ENCODE results near the gene POGLUT3. TPM values are rescaled to one million over a fixed set of nuclear protein-coding genes. Genes with fewer than 3 reads are reported as not detected.

The POGLUT3 gene
- total RNA-seq, 2 experiments from 2014 or later: 12.4 to 14.2 TPM

DNA sequence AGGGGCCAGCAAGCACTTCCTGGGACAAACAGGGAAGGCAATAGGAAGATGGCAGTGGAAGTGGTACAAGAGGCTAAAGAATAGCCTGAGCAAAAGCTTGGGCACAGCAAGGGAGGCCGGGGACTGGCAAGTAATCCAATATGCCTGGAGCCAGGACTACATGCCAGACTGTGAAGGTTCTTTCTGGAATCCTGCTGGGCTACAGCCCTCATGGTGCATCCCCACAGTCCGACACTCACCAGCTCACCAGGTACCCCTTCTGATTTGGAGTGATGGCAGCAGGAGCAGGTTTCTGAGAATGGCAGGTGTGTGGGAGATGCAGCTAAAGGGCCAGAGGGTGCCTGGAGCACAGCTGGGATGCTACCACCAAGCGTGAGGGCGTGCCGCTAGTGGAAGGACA is 32.2 kb upstream of the POGLUT3 start:
- no peak overlapping the region for H3K27ac Mint-ChIP-seq
- intact Hi-C loops (cut with micrococcal nuclease): no loop called here
- H3K9me3 Mint-ChIP-seq: no peaks in the 10 kb centered on the region
- POLR2A ChIA-PET: interaction anchor here (1.1 kb wide), 1 partner anchor 8 kb away, joined by 4 read pairs; no protein-coding TSS in a partner anchor
- H3K4me3 Mint-ChIP-seq: no peak overlapping the region
- no peaks in the 10 kb centered on the region for H3K27me3 Mint-ChIP-seq
- ATAC-seq: no peak
- H3K36me3 Mint-ChIP-seq (ENCODE audit: low read depth): no peaks in the 10 kb centered on the region
- TF ChIP-seq, protein P1, sequence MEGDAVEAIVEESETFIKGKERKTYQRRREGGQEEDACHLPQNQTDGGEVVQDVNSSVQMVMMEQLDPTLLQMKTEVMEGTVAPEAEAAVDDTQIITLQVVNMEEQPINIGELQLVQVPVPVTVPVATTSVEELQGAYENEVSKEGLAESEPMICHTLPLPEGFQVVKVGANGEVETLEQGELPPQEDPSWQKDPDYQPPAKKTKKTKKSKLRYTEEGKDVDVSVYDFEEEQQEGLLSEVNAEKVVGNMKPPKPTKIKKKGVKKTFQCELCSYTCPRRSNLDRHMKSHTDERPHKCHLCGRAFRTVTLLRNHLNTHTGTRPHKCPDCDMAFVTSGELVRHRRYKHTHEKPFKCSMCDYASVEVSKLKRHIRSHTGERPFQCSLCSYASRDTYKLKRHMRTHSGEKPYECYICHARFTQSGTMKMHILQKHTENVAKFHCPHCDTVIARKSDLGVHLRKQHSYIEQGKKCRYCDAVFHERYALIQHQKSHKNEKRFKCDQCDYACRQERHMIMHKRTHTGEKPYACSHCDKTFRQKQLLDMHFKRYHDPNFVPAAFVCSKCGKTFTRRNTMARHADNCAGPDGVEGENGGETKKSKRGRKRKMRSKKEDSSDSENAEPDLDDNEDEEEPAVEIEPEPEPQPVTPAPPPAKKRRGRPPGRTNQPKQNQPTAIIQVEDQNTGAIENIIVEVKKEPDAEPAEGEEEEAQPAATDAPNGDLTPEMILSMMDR (IDR thresholded peaks at IDR 0.05): no peak
- no peak for DNase-seq
- CTCF ChIA-PET: no interaction called here
- H3K4me1 Mint-ChIP-seq (ENCODE audit: low read depth): no peaks in the 10 kb centered on the region

DNA sequence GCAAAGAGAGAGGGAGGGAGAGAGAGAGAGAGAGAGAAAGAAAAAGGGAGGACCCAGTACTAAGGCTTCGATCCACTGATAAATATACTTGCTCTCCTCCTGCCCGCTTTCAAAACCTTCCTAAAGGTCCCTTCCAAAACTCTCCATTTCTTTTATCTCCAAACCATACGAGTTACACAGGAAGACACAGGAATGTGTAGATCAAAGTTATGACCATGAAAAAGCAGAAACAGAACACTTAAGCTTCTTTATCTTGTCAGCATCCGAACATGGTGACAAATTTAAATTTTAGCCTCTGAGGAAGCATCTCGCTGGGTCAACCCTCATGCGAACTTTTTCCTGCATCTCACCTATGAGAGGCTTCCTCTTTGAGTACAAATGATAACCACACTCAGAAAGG is 29.2 kb upstream of the POGLUT3 start:
- H3K4me1 Mint-ChIP-seq (ENCODE audit: low read depth): no peaks in the 10 kb centered on the region
- ATAC-seq: no peak
- POLR2A ChIA-PET: interaction anchor here (1.0 kb wide), 1 partner anchor 20 kb away, joined by 3 read pairs; no protein-coding TSS in a partner anchor

DNA sequence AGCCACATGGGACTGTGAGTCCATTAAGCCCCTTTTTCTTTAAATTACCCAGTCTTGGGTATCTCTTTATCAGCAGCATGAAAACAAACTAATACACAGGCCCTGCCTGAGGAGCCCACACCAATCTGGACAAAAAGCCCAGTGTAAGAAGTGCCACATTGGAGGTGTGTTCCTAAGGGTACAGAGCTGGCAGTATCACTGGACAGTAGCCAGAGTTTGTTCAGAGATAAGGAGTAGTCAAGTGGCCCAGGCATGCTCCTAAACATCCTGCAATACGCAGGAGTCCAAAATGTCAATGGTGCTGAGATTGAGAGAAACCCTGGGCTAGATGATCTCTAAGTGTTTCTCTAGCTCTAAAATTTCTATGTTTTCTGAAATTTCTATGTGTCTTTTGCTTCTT is 27.0 kb upstream of the POGLUT3 start:
- CTCF ChIA-PET: no interaction called here
- intact Hi-C loops (cut with micrococcal nuclease): no loop called here
- DNase-seq: no peak
- H3K4me3 Mint-ChIP-seq: no peak overlapping the region
- H3K27me3 Mint-ChIP-seq: no peaks in the 10 kb centered on the region
- H3K4me1 Mint-ChIP-seq (ENCODE audit: low read depth): no peaks in the 10 kb centered on the region
- no peaks in the 10 kb centered on the region for H3K36me3 Mint-ChIP-seq (ENCODE audit: low read depth)
- H3K9me3 Mint-ChIP-seq: peaks cover 2% of the 10 kb centered on the region
- TF ChIP-seq, protein P1 (IDR thresholded peaks at IDR 0.05): no peak
- no peak overlapping the region for H3K27ac Mint-ChIP-seq
- no peak for ATAC-seq
- POLR2A ChIA-PET: no interaction called here

More for the DNA sequence above, 29.2 kb upstream of the POGLUT3 start:
- CTCF ChIA-PET: no interaction called here
- TF ChIP-seq, protein P1 (IDR thresholded peaks at IDR 0.05): no peak
- Mint-ChIP-seq H3K27ac (no peak overlapping the region), H3K27me3 (no peaks in the 10 kb centered on the region), H3K4me3 (no peak overlapping the region), H3K9me3 (peaks cover 2% of the 10 kb centered on the region), H3K36me3 (ENCODE audit: low read depth) (no peaks in the 10 kb centered on the region)
- intact Hi-C loops (cut with micrococcal nuclease): no loop called here
- DNase-seq: no peak

DNA sequence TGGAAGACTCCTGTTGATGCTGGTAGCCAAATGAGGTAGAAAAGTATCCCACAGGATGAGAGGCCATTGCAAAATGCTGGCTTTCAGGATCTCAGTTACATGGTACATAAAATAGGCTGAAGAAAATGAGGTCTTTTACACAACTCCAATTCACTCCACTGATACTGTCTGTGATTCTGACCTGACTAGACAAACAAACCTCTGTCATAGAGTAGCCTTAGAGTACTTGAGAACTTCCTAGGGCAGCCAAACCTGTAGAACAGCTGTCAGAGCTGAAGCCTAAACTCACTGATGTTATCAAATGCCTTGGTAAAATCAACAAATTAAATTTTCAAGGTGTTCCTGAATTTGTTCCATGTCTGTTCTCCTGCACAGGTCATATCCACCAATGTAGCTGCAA is 26.2 kb upstream of the POGLUT3 start:
- DNase-seq (no peak), ATAC-seq (no peak)
- POLR2A ChIA-PET: no interaction called here
- Mint-ChIP-seq H3K27me3 (no peaks in the 10 kb centered on the region), H3K27ac (no peak overlapping the region), H3K9me3 (peaks cover 2% of the 10 kb centered on the region), H3K4me1 (ENCODE audit: low read depth) (no peaks in the 10 kb centered on the region), H3K36me3 (ENCODE audit: low read depth) (no peaks in the 10 kb centered on the region), H3K4me3 (no peak overlapping the region)
- CTCF ChIA-PET: no interaction called here
- TF ChIP-seq, protein P1 (IDR thresholded peaks at IDR 0.05): no peak
- intact Hi-C loops (cut with micrococcal nuclease): no loop called here

DNA sequence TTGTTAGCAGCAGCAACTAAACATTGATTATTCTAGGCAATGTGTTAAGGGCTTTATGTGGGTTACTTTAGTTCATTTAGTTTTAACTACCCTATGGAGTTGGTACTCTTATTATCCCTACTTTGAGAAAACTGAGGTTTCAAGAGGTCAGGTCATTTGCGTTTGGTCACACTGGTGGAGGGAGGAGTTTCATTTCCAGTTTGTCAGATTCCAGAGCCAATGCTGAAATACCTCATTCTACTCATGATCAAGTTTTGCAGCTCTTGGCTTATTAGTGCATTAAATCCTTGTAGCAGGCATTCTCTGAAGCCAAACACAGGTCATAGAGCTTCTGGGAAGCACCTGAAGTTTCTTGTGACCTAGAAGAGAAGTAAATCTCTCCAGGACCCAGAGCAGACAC is 24.1 kb upstream of the POGLUT3 start:
- H3K27me3 Mint-ChIP-seq: no peaks in the 10 kb centered on the region

More for the DNA sequence above, 24.1 kb upstream of the POGLUT3 start:
- Mint-ChIP-seq H3K36me3 (ENCODE audit: low read depth) (no peaks in the 10 kb centered on the region), H3K4me1 (ENCODE audit: low read depth) (no peaks in the 10 kb centered on the region), H3K9me3 (peaks cover 2% of the 10 kb centered on the region), H3K4me3 (no peak overlapping the region), H3K27ac (no peak overlapping the region)
- ATAC-seq: no peak
- CTCF ChIA-PET: no interaction called here
- intact Hi-C loops (cut with micrococcal nuclease): no loop called here
- TF ChIP-seq, protein P1 (IDR thresholded peaks at IDR 0.05): no peak
- POLR2A ChIA-PET: no interaction called here
- DNase-seq: no peak
